Aorta (tissue), 5 donors: ENCODE results near the gene DNAJB2. TPM values are rescaled to one million over a fixed set of nuclear protein-coding genes. Genes with fewer than 3 reads are reported as not detected.
"Not testable (repeated sequence)": the region's sequence is repeated elsewhere in the genome, so short reads cannot be mapped to it uniquely, and the experiment has no call there.

Source experiments
- ATAC-seq: fragments of 200-7000 bp; cut with Tn5 transposase; one replicate; pipeline ENCODE4 v1.9.1; 2022; ENCODE audit warnings: moderate library complexity; ENCODE audit not compliant: low FRiP score
- DNase-seq, 2 donors: peaks; one replicate each; pipeline ENCODE4 v3.0.0-alpha.2; 2020
- H3K27ac ChIP-seq, 2 donors: one replicate each; pipeline ENCODE4 v1.5.1; 2013; ENCODE audit warnings: low read length in 2 of 2, mild to moderate bottlenecking in 2 of 2, moderate library complexity in 2 of 2, control low read depth in 1 of 2, inconsistent platforms in 1 of 2, low read depth in 1 of 2
- H3K27me3 ChIP-seq, 2 donors: one replicate each; pipeline ENCODE4 v1.6.1; 2013; ENCODE audit warnings: control low read depth in 1 of 2, low read length in 1 of 2, mild to moderate bottlenecking in 1 of 2, moderate library complexity in 1 of 2; ENCODE audit not compliant: insufficient read depth in 2 of 2, control insufficient read depth in 1 of 2
- H3K36me3 ChIP-seq, 2 donors: one replicate each; pipeline ENCODE4 v1.6.1; 2013; ENCODE audit warnings: control low read depth in 1 of 2, low read length in 1 of 2, mild to moderate bottlenecking in 1 of 2; ENCODE audit not compliant: insufficient read depth in 2 of 2, control insufficient read depth in 1 of 2
- H3K4me1 ChIP-seq, 2 donors: one replicate each; pipeline ENCODE4 v1.6.1; 2013; ENCODE audit warnings: low read length in 2 of 2, control low read depth in 1 of 2, mild to moderate bottlenecking in 1 of 2, moderate library complexity in 1 of 2; ENCODE audit not compliant: insufficient read depth in 2 of 2, control insufficient read depth in 1 of 2
- H3K4me3 ChIP-seq, 2 donors: one replicate each; pipeline ENCODE4 v1.5.1; 2013; ENCODE audit warnings: low read length in 2 of 2, control low read depth in 1 of 2, mild to moderate bottlenecking in 1 of 2
- H3K9me3 ChIP-seq: one replicate; pipeline ENCODE4 v1.6.1; 2013; ENCODE audit warnings: mild to moderate bottlenecking, low read length; ENCODE audit not compliant: control insufficient read depth
- WGBS, 2 donors: extraction: QIAGEN DNeasy Blood & Tissue Kit; methylation state at CpG; one replicate each; pipeline ENCODE4 v1.1.7; 2013; 5-methylcytosine and 5-hydroxymethylcytosine counted together
- intact Hi-C, 2 donors: fragments of 100-400 bp; cut with DNase I; formaldehyde crosslinking; loops; one replicate each; pipeline versions ENCODE4 v1.14.2 to v1.15.0; 2022
- polyA plus RNA-seq, 2 donors: library from polyadenylated mRNA; stranded (reverse); fragments of 200-250 nt; gene quantifications; one replicate each; pipeline ENCODE4 v1.2.3, GENCODE V29; 2013
- total RNA-seq, 2 donors: library from RNA; stranded (reverse); fragmentation: NEBNext Ultra II Directional; extraction: Animal tissue kit (Norgen Biotek cat#: 25700); gene quantifications; one replicate each; pipeline ENCODE4 v1.2.1, GENCODE V29; 2021
- donor health status: healthy with polysubstance abuse.
- donor health status: Bipolar disorder and iron deficiency.
- donor health status: DM: no; HTN: no; CAD: no.
- donor health status: DM: no; HTN: no; CAD: no.
- donor health status: DM: yes; HTN: yes; CAD: no.

The DNAJB2 gene
- total and polyA plus RNA-seq, 4 donors: 45.0 to 58.6 (median 54.5) TPM

- WGBS, 2 donors: 10 to 11% methylated on average over 46 to 49 of the region's 49 CpGs
- Histone ChIP-seq H3K27ac (peak within 1 kb of the TSS; percentile 8 to 76), H3K9me3 (no peaks in the 10 kb centered on the region), H3K4me1 (no peaks in the 10 kb centered on the region), H3K4me3 (peak within 1 kb of the TSS; percentile 75 to 76), H3K36me3 (no peaks in the 10 kb centered on the region), H3K27me3 (no peaks in the 10 kb centered on the region)
- ATAC-seq: peak; percentile 47
- intact Hi-C loops: loop anchor here in 1 of 2 donors (2.0 kb wide), 3 partner anchors 26 to 42 kb away; partner anchors contain the start of genes ABCB6 and DNAJB2
- peak; percentile 64 to 86 for DNase-seq
Measured at GRCh38 chr2:219252900-219253752, 26.0 kb upstream of the DNAJB2 start, which contains the start of gene TUBA4B. Gene TUBA4B, plus strand, starts transcription at chr2:219253243. Its CDS starts 165 bp downstream, at chr2:219253408.

GRCh38 chr2:219253753-219254589 lies 25.2 kb upstream of the DNAJB2 start, which contains the start of gene TUBA4A:
Gene TUBA4A, minus strand, starts transcription at chr2:219253918. Its CDS starts 60 bp downstream, at chr2:219253858.
- intact Hi-C loops: loop anchor here in 1 of 2 donors (2.0 kb wide), 3 partner anchors 25 to 41 kb away; partner anchors contain the start of genes ABCB6 and DNAJB2
- H3K4me1 ChIP-seq: no peaks in the 10 kb centered on the region
- 0% methylated on average over 60 to 76 of the region's 76 CpGs for WGBS, 2 donors
- peak within 1 kb of the TSS; percentile 8 to 76 for H3K27ac ChIP-seq
- H3K36me3 ChIP-seq: no peaks in the 10 kb centered on the region
- H3K9me3 ChIP-seq: no peaks in the 10 kb centered on the region
- peak within 1 kb of the TSS; percentile 75 to 76 for H3K4me3 ChIP-seq
- DNase-seq (peak; percentile 90 to 95), ATAC-seq (peak; percentile 93)
- H3K27me3 ChIP-seq: no peaks in the 10 kb centered on the region

- DNase-seq (no peak), ATAC-seq (no peak)
- H3K27ac ChIP-seq: no peak overlapping the region
- peak overlapping the region; percentile 46 to 75 for H3K4me3 ChIP-seq
- 27 to 30% methylated on average over 11 to 12 of the region's 12 CpGs for WGBS, 2 donors
- no peaks in the 10 kb centered on the region for H3K9me3 ChIP-seq
- H3K4me1 ChIP-seq: no peaks in the 10 kb centered on the region
- no peaks in the 10 kb centered on the region for H3K27me3 ChIP-seq
- H3K36me3 ChIP-seq: no peaks in the 10 kb centered on the region
- intact Hi-C loops: no loop called here
Measured at GRCh38 chr2:219254590-219255201, 24.5 kb upstream of the DNAJB2 start.

GRCh38 chr2:219258942-219259341 lies 20.2 kb upstream of the DNAJB2 start:
- H3K27ac ChIP-seq, H3K9me3 ChIP-seq, H3K36me3 ChIP-seq, ATAC-seq, H3K4me1 ChIP-seq, H3K27me3 ChIP-seq, H3K4me3 ChIP-seq: not testable (repeated sequence)
- intact Hi-C loops: loop anchor here in 1 of 2 donors (2.0 kb wide), 1 partner anchor 14 kb away; no protein-coding TSS in a partner anchor
- 83 to 86% methylated on average over 10 of the region's 10 CpGs for WGBS, 2 donors
- DNase-seq: peak in 1 of 2 donors; percentile 35

GRCh38 chr2:219261024-219261855 lies 17.9 kb upstream of the DNAJB2 start:
- ATAC-seq (no peak), DNase-seq (peak in 1 of 2 donors; percentile 17)
- H3K27me3 ChIP-seq: no peaks in the 10 kb centered on the region
- no peaks in the 10 kb centered on the region for H3K4me1 ChIP-seq
- no peaks in the 10 kb centered on the region for H3K36me3 ChIP-seq
- no peak overlapping the region for H3K4me3 ChIP-seq
- 67 to 74% methylated on average over 5 of the region's 5 CpGs for WGBS, 2 donors
- intact Hi-C loops: no loop called here
- H3K27ac ChIP-seq: no peak overlapping the region
- H3K9me3 ChIP-seq: no peaks in the 10 kb centered on the region

GRCh38 chr2:219266232-219266631 lies 12.9 kb upstream of the DNAJB2 start:
- no peaks in the 10 kb centered on the region for H3K27me3 ChIP-seq
- no peak overlapping the region for H3K27ac ChIP-seq
- no peaks in the 10 kb centered on the region for H3K9me3 ChIP-seq
- no peak for ATAC-seq
- WGBS, 2 donors: 89 to 90% methylated on average over 5 of the region's 5 CpGs
- H3K4me1 ChIP-seq: no peaks in the 10 kb centered on the region
- peak in 1 of 2 donors; percentile 55 for DNase-seq
- intact Hi-C loops: no loop called here
- no peaks in the 10 kb centered on the region for H3K36me3 ChIP-seq
- H3K4me3 ChIP-seq: no peak overlapping the region

- Histone ChIP-seq H3K9me3 (no peaks in the 10 kb centered on the region), H3K4me3 (no peak overlapping the region), H3K27me3 (no peaks in the 10 kb centered on the region), H3K27ac (no peak overlapping the region), H3K36me3 (no peaks in the 10 kb centered on the region), H3K4me1 (no peaks in the 10 kb centered on the region)
- DNase-seq (peak in 1 of 2 donors; percentile 6), ATAC-seq (no peak)
- 90 to 100% methylated on average over 1 of the region's 1 CpG for WGBS, 2 donors
- intact Hi-C loops: no loop called here
Measured at GRCh38 chr2:219266886-219267285, 12.3 kb upstream of the DNAJB2 start.
